ENCODE results near the gene VAC14. TPM values are rescaled to one million over a fixed set of nuclear protein-coding genes. Genes with fewer than 3 reads are reported as not detected.

The VAC14 gene
- total RNA-seq, 1 experiment from 2014 or later, result 37.3 TPM

DNA sequence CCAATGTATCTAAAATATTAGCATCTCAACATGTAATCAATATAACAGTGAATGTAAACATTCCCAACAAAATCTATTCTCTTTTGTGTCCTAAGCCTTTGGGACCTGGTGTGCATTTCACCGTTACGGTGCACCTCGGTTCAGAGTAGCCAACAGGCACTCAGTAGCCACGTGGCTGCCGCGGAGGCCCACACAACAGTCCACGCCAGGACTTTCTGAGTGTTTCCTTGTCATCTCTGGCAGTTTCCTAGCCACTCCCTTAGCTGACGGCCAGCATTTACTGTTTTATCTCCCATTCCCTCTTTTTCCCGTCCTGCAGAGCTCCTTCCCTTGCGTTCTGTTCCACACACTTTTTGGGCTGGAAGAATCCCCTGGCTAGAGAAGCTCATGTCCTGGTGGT, 36.3 kb downstream of the VAC14 start:
- DNase-seq (ENCODE audit: low read depth), result no peak

GRCh38 chr16:70760221-70760620, 40.7 kb downstream of the VAC14 start:
- no peak for DNase-seq (ENCODE audit: low read depth)

DNA sequence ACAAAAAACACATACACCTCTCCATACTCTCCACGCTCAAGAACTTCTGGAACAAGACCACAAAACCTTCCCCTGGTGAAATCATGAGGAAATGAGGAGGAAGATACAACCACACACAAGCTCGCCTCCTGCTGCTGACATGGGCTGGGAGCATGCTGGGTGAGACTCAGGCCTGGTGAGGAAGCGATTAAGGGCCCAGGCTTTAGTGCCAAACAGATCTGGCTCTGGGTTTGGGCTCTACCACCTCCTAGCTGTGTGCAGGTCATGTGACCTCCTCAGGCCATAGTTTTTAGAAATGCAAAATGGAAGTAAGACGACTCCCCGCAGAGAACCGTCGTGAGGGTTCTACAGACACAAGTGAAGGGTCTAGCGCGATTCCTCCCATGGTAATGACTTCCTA, 41.3 kb downstream of the VAC14 start:
- no peak for DNase-seq (ENCODE audit: low read depth)

DNA sequence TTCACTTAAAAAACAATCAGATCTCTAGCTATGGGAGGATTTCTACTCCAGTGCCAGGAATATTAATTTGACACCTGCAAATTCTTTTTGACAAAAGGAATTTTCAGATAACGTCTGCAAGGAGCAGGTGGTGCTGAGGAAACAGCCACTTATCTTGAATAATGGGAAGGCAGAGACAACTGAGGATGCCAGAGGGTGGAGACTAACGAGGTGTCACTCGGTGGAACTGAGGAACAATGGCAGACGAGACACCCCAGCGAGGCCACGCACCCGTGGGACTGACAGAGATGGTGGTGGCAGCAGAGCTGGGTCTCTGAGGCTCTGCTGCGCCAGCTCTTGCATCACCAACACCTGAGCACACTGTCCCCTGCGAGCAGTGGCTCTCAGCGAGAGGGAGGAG, 42.2 kb downstream of the VAC14 start:
- DNase-seq (ENCODE audit: low read depth), result no peak

DNA sequence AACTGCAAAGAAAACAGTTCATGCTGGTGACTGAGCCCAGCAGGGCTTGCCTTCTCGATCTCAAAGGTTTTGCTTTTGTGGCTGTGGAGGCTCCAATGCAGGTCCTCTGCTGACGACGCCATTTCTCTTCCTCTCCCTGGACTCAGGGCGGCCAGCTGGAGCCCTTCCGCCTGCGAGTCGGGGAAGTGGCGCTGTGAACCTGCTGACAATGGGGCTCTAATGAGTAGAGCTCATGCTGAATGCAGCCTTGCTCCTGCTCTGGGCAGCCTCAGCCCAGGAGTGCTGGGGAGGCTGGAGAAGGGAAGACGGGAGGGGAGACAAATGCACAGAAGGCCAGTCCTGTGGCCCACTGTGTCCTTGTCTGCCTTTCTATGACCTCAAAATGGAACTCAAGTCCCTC, 43.8 kb downstream of the VAC14 start:
- DNase-seq (ENCODE audit: low read depth), result no peak

DNA sequence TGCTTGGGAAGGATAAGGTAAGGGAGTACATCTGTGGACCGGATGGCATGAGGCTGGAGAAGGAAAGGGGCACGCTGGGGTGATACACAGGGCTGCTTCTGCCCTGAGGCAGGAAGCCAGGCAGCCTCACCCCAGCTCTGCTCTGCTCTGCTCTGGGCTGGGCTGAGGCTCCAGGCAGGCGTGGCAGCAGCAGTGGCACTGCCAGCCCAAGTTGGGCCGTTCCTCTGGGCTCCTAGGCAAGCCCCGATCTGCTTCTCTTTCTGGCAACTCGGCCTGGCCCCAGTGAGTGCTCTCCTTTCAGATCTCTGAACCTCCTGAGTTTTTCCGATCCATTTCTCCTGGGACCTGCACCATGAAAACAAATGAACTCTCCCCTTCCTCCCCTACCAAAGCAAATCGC, 44.9 kb downstream of the VAC14 start:
- DNase-seq (ENCODE audit: low read depth), result no peak

DNA sequence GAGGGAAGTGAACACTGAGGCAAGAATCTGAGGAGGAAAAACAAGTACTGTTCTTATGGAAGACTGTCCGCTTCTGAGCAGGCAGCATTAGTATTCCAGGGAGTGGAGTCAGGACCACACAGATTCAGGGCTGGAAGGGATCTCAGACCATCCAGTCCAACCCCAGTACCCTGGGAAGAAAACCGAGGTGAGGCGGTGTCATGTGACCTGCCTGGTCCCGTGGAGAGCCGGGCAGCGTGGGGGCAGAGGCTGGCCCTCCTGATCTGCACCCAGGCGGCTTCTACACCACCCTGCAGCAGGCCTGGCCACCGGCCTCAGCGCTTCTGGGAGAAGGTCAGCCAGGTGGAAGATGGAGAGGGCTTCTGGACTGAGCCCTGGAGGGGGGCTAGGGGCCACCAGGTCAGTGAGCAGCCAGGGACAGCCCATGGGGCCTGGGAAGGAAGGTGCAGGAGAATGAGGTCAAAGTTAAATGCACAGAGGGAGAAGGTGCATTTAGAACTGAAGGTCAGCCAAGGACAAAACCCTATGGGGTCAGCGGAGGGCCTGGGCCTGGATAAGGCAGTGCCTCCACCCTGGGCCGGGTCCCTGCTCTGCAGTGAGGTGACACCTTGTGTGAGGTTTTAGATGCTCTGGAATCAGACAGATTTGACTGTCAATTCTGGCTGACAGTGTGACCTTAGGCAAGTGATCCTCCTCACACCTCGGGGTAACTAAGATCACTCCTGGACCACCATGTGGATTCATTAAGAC, 45.9 kb downstream of the VAC14 start:
- no peak for DNase-seq (ENCODE audit: low read depth)

- no peak for DNase-seq (ENCODE audit: low read depth)
These were observed 46.6 kb downstream of the VAC14 start for GRCh38 chr16:70754371-70754770.

DNA sequence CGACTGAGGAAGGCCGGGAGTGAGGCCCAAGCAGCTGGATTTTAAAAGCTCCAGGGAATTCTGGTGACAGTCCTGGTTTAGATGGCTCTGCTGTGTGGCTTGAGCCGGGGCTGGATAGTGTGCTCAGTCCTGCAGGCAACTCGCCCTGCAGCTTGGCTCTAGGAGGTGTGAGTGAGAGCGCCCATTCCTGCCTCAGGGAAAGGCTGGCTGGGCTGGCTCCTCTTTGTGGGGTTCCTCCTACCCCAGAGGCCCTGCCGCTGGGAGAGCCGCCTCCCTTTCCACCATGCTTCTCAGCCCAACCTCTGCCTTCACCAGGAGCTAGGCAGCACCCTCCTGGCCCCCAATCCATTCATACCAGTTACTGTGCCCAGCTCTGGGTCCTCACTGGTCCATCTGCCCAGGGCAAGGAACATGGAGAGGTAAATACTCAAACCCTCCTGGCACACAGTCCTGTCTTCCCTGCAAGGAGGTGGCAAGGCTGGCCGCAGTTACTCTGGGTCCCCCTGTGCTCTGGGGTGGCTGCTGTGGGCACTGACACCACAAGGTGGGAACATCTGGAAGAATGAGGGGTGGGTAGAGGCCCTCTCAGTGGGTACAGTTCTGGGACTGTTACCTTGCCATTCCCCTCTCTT, 47.1 kb downstream of the VAC14 start:
- no peak for DNase-seq (ENCODE audit: low read depth)

DNA sequence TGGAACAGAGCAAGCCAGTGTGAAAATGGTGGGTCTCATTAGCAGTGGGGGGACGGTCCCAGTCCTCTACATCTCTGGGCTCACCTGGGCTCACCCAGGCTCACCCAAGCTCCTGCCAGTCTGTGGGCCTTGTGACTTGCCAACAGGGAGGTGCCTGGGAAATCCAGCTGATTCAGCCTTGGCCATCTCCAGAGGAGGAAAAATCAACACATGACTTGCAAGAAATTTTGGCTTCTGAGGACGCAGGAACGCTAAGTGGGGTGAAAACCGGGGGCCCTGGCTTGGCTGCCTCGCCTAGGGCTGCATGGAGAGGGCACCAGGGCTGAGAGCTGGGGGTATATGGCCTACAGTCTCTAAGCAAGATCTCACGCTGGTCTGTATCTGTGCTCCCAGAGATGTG, 47.7 kb downstream of the VAC14 start:
- DNase-seq (ENCODE audit: low read depth), result no peak

DNA sequence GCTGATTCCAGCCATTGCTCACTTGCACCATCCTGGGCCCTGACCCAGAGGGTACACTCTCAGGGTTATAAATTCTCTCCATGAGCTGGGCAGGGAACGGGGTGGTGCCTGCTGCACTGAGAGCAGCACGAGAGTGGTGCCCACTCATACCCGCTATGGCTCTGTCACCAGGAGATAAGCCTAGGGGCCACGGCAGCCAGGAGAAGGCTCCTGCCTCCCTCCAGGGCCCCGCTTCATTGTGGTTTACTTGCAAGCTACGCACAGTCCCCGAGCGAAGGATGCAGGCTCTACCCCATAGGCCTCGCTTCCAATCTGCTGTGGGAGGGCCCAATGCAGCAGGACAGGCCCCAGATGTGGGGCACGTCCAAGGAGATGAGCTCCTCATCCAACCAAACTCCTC, 48.5 kb downstream of the VAC14 start:
- DNase-seq (ENCODE audit: low read depth), result no peak

GRCh38 chr16:70751593-70751992, 49.4 kb downstream of the VAC14 start:
- DNase-seq (ENCODE audit: low read depth), result no peak

GRCh38 chr16:70750893-70751467, 50.0 kb downstream of the VAC14 start:
- DNase-seq (ENCODE audit: low read depth), result peak; percentile 84

- no peak for DNase-seq (ENCODE audit: low read depth)
These were observed 51.0 kb downstream of the VAC14 start for GRCh38 chr16:70749681-70750601.

- DNase-seq (ENCODE audit: low read depth), result no peak
These were observed 51.8 kb downstream of the VAC14 start for GRCh38 chr16:70749006-70749678.

DNA sequence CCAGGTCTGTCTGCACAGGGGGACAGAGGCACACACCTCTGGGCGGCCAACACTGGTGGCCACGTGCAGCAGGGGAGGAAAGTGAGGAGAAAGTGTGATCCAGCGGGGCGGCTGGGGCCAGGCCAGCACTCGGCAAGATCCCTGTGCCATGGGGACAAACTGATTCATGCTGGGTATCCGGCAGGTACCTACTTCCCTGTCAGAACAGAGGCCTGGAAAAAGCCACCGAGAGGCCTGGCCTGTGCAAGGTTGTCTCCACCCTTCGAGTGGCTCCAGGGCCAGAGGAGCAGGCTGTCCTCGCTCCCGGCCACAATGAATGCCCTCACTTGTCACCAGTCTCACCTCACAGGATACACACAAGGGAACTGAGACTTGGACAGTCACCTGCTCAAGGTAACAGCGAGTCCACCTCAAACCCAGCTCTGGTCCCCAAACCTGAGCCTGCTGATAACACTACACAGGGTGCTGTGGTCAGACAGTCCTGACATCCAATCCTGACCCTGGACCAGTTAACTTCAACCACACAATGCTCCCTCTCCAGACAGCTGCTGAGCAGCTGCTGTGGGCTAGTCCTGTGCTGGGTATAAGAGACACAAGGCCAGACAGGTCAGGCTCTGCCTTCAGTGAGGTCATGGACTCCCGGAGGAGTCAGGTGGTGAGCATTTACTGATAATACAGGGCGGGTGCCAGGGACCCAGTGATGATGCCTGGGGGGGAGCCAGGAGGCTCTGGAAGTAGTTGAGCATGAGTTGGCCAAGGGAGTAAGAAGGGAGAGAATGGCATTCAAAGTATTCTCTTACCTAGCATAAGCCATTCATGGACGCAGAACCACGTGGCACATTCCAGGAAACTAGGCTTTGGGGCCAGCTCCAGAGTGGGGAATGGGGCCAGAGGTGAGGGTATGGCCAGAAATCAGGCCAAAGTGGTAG, 53.0 kb downstream of the VAC14 start:
- DNase-seq (ENCODE audit: low read depth), result no peak

GRCh38 chr16:70746708-70747424, 54.1 kb downstream of the VAC14 start:
- DNase-seq (ENCODE audit: low read depth), result peak; percentile 90

- peak; percentile 88 for DNase-seq (ENCODE audit: low read depth)
These were observed 54.8 kb downstream of the VAC14 start for GRCh38 chr16:70746040-70746707.

- DNase-seq (ENCODE audit: low read depth), result no peak
These were observed 55.4 kb downstream of the VAC14 start for GRCh38 chr16:70745536-70746025.

Data from Daoy (cell line).